Fibroblast of skin of back (primary cell): ENCODE measurements around the gene RTTN.

Source experiments
- DNase-seq: peaks from one replicate; pipeline ENCODE4 v3.0.0-alpha.2; 2013

The RTTN gene

DNA sequence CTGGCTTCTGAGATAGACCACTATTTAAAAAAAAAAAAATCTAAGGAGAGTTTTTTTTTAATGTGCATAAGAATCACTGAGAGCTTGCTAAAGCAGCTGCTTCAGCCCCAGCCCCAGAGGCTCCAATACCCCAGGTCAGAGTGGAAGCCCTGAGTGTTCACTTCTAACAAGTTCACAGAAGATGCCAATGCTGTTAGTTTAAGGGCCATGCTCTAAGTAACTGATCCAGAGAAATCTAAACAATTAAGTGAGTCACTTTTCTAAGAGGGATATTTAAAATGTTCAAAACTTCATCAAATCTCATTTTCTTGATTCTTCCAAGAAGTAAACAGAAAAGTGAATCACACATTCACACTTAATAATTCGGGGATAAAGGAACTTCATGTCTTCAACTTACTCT, 131.4 kb downstream of the RTTN start:
- DNase-seq, result peak; percentile 22

- DNase-seq, result no peak
Measured at GRCh38 chr18:70073432-70073831, 132.1 kb downstream of the RTTN start.

DNA sequence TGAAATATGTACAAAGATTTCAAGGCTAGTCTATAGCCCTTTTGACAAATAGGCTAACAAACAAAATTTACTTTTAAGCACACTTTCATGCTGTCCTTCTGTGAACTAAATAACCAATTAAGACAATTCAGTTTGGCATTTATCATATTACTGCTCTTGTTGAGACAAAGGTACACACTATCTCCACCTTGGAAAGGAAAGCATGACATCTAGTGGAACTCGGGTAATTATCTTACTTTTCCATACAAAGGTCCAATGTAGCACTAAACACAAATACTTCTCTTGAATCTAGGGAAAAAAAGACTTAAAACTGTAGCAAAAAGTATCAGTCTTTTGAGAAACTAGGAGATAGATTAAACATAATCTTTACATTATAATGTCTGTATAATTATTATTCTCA, 132.8 kb downstream of the RTTN start:
- peak; percentile 40 for DNase-seq

DNA sequence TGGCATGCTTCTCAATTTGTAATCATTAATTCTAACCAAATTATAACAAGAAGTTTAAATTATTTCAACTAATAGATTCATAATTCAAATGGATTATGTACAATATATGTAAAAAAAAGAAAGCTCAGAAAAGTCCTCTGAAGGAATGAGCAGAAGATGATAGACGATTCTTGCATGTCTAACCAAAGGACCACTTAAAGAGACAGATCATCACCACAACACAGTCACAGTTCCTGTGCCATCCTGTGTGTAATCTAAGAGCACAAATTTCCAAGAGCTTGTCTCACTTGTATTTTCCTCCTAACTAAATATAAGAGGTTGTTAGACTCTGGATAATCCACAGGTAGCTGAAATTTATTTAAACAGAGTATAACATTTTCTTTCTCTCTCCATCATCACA, 135.5 kb downstream of the RTTN start:
- no peak for DNase-seq

GRCh38 chr18:70069382-70069781, 136.1 kb downstream of the RTTN start:
- DNase-seq, result no peak

DNA sequence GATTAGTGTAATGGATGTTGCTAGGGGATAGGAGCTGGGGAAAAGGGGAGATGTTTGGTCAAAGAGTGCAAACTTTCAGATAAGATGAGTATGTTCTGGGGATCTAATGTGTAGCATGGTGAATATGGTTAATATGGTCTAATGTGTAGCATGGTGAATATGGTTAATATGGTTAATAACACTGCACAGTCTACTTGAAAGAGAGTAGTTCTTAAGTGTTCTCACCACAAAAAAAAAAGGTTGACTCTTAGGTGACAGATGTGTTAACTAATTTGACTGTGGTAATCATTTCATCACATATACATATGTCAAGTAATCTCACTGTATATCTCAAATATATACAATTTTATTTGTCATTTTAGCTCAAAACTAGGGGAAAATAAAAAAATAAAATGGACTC, 136.5 kb downstream of the RTTN start:
- no peak for DNase-seq

DNA sequence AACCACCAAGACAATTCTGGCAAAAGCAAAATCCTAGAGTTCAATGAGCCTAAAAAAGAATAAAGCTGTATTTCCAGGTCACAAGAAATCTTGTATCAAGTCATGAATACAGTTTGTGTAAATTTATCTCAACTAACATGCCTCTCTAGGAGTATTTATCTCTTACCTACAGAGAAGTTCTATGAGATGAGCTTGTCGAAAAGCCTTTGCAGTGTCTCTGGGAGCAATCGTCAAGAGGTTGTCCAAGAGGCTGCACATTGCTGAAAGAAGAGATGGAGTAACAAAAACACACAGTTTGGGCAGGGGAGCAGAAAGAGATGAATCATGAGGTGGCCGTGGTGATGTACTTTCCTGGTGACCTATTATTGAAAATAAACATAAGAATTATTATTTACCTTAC, 145.8 kb downstream of the RTTN start:
- DNase-seq, result no peak

DNA sequence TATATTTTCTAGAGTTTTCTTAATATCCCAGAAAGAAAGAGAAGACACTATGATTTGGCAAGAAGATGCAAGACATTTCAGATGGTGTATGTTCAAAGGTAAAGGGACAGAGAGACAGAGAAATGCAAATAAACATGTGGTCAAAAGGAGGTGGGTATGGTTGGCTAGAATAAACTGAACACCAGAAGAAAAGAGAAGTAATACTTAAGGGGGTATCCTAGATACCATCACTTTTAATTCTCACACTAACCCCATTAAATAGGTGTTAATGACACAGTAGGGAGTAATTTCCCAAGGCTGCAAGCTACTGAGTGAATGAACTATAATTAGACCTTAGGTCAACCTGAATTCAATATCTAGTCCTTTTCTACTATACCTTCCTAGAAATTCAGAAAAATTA, 146.6 kb downstream of the RTTN start:
- no peak for DNase-seq

GRCh38 chr18:70047931-70048603, 157.4 kb downstream of the RTTN start:
- peak; percentile 56 for DNase-seq

GRCh38 chr18:70046796-70047195, 158.7 kb downstream of the RTTN start:
- DNase-seq, result peak; percentile 26

GRCh38 chr18:70046207-70046606, 159.3 kb downstream of the RTTN start:
- DNase-seq, result no peak

DNA sequence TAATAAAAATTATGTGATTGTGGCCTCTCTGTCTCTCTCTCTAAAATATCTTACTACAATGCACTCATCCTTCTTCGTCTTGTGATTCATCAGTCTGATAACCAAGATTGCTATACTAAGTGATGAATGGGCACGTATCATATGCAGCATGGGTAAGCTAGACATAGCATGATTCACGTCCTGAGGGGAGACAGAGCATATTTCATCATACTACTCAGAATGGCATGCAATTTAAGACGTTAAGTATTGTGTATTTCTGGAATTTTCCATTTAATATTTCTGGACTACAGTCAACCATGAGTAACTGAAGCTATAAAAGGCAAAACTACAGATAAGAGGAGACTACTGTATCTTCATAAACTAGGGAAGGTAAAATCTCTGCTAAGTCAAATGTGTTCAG, 160.9 kb downstream of the RTTN start:
- peak; percentile 99 for DNase-seq

GRCh38 chr18:70041459-70042050, 163.9 kb downstream of the RTTN start:
- no peak for DNase-seq

DNA sequence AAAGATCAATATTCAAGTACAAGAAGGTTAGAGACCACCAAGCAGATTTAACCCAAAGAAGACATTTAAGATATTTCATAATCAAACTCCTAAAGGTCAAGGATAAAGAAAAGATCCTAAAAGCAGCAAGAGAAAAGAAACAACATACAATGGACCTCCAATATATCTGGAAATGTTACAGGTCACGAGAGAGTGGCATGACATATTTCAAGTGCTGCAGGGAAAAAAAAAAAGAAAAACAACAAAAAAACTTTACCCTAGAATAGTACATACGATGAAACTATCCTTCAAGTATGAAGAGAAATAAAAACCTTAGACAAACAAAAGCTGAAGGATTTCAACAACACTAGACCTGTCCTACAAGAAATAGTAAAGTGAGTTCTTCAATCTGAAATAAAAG, 166.3 kb downstream of the RTTN start:
- no peak for DNase-seq

- no peak for DNase-seq
Measured at GRCh38 chr18:70037431-70038061, 167.9 kb downstream of the RTTN start.

DNA sequence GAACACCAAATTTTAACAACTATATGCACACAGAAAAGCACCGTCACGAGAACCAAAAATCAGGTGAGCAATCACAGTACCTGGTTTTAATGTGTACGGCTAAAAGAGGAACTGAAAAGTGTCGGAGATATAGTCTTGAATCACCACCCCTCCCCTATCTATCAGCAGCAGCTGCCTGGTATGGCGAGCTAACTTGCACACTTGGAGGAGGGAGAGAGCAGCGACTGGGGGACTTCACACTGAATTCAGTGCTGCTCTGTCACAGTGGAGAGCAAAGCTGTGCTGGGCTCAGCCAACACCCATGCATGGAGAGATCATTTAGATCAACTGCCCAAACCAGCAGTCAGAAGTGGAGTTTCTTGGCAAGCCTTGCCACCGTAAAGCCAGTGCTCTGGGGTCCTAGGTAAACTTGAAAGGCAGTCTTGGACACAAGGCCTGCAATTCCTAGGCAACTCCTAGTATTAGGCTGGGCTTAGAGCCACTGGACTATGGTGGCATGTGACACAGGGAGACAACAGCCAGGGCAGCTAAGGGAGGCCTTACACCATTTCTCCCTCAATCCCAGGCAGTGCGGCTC, 168.6 kb downstream of the RTTN start:
- DNase-seq, result no peak

DNA sequence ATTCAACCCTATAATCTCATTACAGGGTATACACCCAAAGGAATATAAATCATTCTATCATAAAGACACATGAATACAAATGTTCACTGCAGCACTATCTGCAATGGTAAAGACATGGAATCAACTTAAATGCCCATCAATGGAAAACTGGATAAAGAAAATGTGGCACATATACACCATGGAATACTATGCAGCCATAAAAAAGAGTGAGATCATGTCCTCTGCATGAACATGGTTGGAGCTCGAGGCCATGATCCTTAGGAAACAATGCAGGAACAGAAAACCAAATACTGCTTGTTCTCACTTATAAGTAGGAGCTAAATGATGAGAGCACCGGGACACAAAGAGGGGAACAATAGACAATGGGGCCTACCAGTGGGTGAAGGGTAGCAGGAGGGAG, 169.3 kb downstream of the RTTN start:
- no peak for DNase-seq

DNA sequence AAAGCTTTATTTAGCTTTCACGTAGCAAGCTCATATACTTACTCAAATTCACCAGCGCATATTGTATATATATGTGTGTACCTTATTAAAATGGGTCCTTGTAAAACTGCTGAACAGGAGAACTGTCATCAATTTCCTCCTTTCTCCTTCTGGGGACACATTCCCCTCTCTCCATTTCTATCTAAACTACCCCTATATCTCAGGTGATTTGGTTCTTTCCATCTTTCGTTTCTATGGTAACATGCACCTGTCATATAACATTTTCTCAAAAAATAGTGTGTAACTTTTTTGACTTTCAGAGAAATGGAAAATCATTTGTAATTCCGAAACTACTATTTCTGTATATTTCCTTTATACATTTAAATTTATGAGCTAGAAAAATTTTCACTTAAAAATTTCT, 174.3 kb downstream of the RTTN start:
- no peak for DNase-seq

DNA sequence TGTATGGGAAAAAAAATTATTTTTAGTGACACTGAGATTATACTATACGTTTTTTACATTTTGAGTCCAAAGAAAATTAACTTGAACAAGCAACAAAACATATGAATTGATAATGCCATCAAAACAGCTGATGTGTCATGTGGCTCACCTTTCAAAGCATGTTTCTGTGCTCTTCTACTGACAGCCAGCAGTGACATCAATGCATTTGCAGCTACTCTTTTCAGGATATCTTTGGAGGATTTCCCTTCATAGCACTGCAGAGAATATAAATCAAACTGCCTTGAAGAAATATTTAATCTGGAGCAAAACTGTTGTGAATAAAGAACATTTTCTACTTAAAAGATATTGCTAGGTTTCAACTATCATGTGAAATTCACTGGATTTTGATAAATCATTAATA, 174.8 kb downstream of the RTTN start:
- no peak for DNase-seq

- DNase-seq, result no peak
Measured at GRCh38 chr18:70029163-70029562, 176.3 kb downstream of the RTTN start.

- no peak for DNase-seq
Measured at GRCh38 chr18:70028734-70029133, 176.8 kb downstream of the RTTN start.

DNA sequence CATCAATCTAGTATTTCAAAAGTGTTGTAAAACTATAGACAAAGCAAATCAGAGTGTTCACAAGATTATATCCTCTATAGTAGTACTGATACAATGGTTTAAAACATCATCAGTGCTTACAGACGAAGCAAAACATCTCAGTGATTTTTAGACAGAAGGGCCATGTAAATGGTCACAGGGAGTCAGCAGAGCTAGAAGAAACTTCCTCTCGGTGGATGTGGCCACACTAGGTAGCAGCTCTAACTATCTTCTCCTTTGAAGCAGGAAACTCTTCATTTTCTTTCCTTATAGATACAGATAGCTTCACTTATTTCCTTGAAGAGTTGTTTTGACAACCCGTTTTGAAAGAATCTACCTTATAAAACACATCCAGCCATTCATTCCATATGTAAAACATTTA, 177.4 kb downstream of the RTTN start:
- DNase-seq, result no peak

- DNase-seq, result no peak
Measured at GRCh38 chr18:70025580-70025979, 179.9 kb downstream of the RTTN start.

DNA sequence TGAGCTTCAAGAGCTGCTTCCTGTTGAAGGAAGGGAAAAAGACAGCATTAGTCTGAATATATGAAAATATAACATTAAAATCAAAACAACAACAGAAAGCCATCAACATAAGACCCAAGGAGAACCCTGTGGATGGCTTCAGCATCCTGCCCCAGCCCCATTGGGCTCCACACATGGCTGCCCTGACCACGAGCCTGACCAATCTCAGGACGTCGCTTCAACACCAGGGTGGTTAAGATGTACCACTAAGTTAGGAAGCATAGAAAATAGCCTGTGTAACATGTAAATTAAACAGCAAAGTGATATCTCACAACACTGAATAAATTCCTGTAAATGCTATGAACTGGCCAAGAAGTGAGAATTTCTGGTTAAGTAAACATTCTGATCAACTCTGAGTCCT, 180.7 kb downstream of the RTTN start:
- no peak for DNase-seq
